Large intestine (tissue), 3 donors: ENCODE data around the gene CCR2. TPM values are rescaled to one million over a fixed set of nuclear protein-coding genes. Genes with fewer than 3 reads are reported as not detected.
"Not testable (repeated sequence)": the region's sequence is repeated elsewhere in the genome, so short reads cannot be mapped to it uniquely, and the experiment has no call there.

ENCODE experiments used
- DNase-seq, 2 donors: peaks; one replicate each; pipeline versions ENCODE4 v3.0.0 to v3.0.0-alpha.2; 2013
- H3K27ac ChIP-seq: one replicate; pipeline ENCODE4 v1.5.1; 2013; ENCODE audit warnings: low read length
- H3K27me3 ChIP-seq: 2 replicates; pipeline ENCODE4 v1.6.1; 2013; ENCODE audit warnings: low read length; ENCODE audit not compliant: control insufficient read depth, insufficient read depth
- H3K36me3 ChIP-seq: 2 replicates; pipeline ENCODE4 v1.6.1; 2013; ENCODE audit warnings: low read length; ENCODE audit not compliant: control insufficient read depth, insufficient read depth
- H3K4me1 ChIP-seq: one replicate; pipeline ENCODE4 v1.6.1; 2013; ENCODE audit warnings: low read length; ENCODE audit not compliant: control insufficient read depth, insufficient read depth
- H3K4me3 ChIP-seq: one replicate; pipeline ENCODE4 v1.5.1; 2013; ENCODE audit warnings: low read length
- H3K9me3 ChIP-seq: one replicate; pipeline ENCODE4 v1.6.1; 2013; ENCODE audit warnings: mild to moderate bottlenecking, low read depth, low read length, moderate library complexity; ENCODE audit not compliant: control insufficient read depth
- WGBS: methylation state at CpG from one replicate; pipeline ENCODE4 v1.1.5; 2013; ENCODE audit warnings: low lambda C conversion rate; ENCODE audit not compliant: insufficient coverage; 5-methylcytosine and 5-hydroxymethylcytosine counted together
- polyA plus RNA-seq: library from polyadenylated mRNA; unstranded; fragments of 120-200 nt; gene quantifications from one replicate; pipeline ENCODE4 v1.2.1, GENCODE V29; 2013

CCR2 gene
- polyA plus RNA-seq, 1 donor, result 1.3 TPM

DNA sequence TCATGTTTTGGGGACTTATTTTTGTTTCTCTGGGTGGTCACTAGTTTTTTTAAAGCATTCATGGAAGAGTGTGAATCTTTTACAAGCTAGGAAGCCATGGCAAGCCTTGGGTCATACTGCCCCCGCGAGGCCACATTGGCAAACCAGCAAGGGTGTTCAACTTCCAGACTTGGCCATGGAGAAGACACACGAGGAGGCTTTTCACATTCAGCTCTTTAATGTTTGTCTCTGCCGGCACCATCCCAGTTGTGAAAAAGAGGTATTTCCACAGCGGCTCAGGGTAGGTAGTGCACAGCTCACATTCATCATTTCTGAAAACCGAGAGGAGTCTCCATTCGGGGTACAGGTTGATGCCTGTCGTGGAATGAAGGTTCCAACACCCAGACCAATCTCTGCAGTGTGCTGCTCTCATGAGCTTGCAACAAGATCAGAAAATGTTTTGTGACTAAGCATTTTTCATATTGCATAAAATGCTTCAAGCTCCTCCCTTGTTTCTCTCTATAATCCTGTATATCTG, 24.6 kb downstream of the CCR2 start:
- Histone ChIP-seq H3K27ac (no peak overlapping the region), H3K9me3 (no peaks in the 10 kb centered on the region), H3K27me3 (peaks cover 13% of the 10 kb centered on the region), H3K4me3 (no peak overlapping the region), H3K4me1 (no peaks in the 10 kb centered on the region), H3K36me3 (no peaks in the 10 kb centered on the region)
- no CpG with 5 or more reads among the region's 8 CpGs for WGBS
- DNase-seq, result peak; percentile 41 to 45

GRCh38 chr3:46380471-46381221, 26.7 kb downstream of the CCR2 start:
- Histone ChIP-seq H3K4me3 (no peak overlapping the region), H3K4me1 (no peaks in the 10 kb centered on the region), H3K36me3 (no peaks in the 10 kb centered on the region), H3K27ac (no peak overlapping the region), H3K27me3 (no peaks in the 10 kb centered on the region), H3K9me3 (no peaks in the 10 kb centered on the region)
- no peak for DNase-seq
- no CpG with 5 or more reads among the region's 8 CpGs for WGBS

DNA sequence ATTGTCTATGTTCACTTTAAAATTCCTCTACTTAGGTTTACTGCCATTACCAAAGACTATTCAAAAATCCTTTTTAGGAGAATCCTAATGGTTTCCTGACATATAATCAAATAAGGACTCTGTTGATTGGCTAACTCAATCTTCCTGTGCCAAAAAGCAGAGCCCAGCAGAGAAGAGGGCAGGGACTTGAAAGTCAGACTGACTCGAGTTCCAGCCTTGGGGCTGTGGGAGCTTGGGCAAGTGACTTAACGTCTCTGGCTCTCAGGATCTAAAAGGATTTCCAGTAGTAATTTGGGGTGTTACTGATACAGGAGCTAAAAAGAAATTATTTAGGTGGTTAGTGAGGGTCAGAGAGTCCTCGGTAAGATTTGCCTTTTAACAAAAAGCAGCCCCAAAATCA, 27.7 kb downstream of the CCR2 start:
- WGBS, result no CpG with 5 or more reads among the region's 3 CpGs
- DNase-seq, result no peak
- Histone ChIP-seq H3K27ac (no peak overlapping the region), H3K9me3 (no peaks in the 10 kb centered on the region), H3K36me3 (no peaks in the 10 kb centered on the region), H3K4me3 (no peak overlapping the region), H3K4me1 (peaks cover 3% of the 10 kb centered on the region), H3K27me3 (no peaks in the 10 kb centered on the region)

- H3K27ac ChIP-seq, result no peak overlapping the region
- no CpG with 5 or more reads among the region's 6 CpGs for WGBS
- H3K27me3 ChIP-seq, result no peaks in the 10 kb centered on the region
- no peaks in the 10 kb centered on the region for H3K9me3 ChIP-seq
- peak in 1 of 2 donors; percentile 34 for DNase-seq
- H3K36me3 ChIP-seq, result no peaks in the 10 kb centered on the region
- peaks cover 3% of the 10 kb centered on the region for H3K4me1 ChIP-seq
- no peak overlapping the region for H3K4me3 ChIP-seq
Measured at GRCh38 chr3:46383211-46383950, 29.5 kb downstream of the CCR2 start.

GRCh38 chr3:46383951-46384330, 30.0 kb downstream of the CCR2 start:
- DNase-seq, result no peak
- no peaks in the 10 kb centered on the region for H3K9me3 ChIP-seq
- no peak overlapping the region for H3K4me3 ChIP-seq
- WGBS, result 86% methylated on average over 1 of the region's 5 CpGs
- H3K27ac ChIP-seq, result no peak overlapping the region
- no peaks in the 10 kb centered on the region for H3K27me3 ChIP-seq
- no peaks in the 10 kb centered on the region for H3K36me3 ChIP-seq
- peaks cover 3% of the 10 kb centered on the region for H3K4me1 ChIP-seq

GRCh38 chr3:46386205-46386604, 32.3 kb downstream of the CCR2 start:
- Histone ChIP-seq H3K27me3 (no peaks in the 10 kb centered on the region), H3K27ac (peak overlapping the region; percentile 11), H3K4me1 (peaks cover 3% of the 10 kb centered on the region), H3K36me3 (no peaks in the 10 kb centered on the region), H3K4me3 (no peak overlapping the region), H3K9me3 (no peaks in the 10 kb centered on the region)
- DNase-seq, result peak; percentile 85 to 89
- WGBS, result no CpG with 5 or more reads among the region's 4 CpGs

DNA sequence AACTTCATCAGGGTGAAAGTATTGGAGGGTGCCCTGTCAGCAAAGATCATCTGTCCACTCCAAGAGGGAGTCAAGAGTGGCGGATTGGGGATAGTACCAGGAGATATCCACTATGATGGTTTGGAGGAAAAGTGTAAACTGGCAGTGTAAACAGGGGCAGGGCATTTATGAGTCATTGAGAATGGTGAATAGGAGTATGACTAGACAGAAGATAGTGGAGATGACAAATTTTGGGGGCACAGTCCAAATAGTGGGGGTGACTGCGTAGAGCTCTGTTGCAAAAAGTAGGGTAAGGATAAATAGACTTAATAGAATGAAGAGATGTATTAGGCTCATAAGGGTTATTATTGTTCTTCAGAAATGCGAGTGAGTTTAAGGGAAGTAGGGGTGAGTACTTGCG, 34.9 kb downstream of the CCR2 start:
- H3K9me3 ChIP-seq, H3K4me3 ChIP-seq, H3K36me3 ChIP-seq, H3K27me3 ChIP-seq, DNase-seq, H3K27ac ChIP-seq: not testable (repeated sequence)
- H3K4me1 ChIP-seq, result peaks cover 12% of the 10 kb centered on the region
- 86% methylated on average over 1 of the region's 4 CpGs for WGBS

DNA sequence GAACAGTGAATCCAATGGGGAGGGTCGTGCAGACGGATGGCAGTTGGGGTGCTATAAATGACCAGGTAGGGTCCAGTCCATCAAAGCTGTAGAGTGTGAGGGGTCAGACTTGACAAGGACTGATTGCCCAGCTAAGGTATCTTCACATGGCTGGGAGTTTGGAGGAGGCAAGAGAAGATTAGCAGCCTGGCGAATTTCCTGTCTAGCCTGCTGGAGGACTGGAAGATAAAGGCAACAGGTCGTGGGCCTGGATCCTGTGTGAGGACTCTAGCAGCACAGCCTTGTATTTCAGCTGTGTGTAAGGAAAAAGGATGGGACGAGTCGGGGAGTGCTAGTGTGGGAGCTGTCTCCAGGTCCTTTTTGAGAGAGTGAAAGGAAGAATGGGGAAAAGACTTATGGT, 35.4 kb downstream of the CCR2 start:
- H3K27me3 ChIP-seq, result no peaks in the 10 kb centered on the region
- peaks cover 16% of the 10 kb centered on the region for H3K4me1 ChIP-seq
- no peak for DNase-seq
- no peaks in the 10 kb centered on the region for H3K9me3 ChIP-seq
- 60% methylated on average over 1 of the region's 6 CpGs for WGBS
- no peak overlapping the region for H3K4me3 ChIP-seq
- H3K36me3 ChIP-seq, result no peaks in the 10 kb centered on the region
- H3K27ac ChIP-seq, result no peak overlapping the region

- not testable (repeated sequence) for DNase-seq, H3K9me3 ChIP-seq, H3K36me3 ChIP-seq, H3K4me3 ChIP-seq, H3K27me3 ChIP-seq, H3K27ac ChIP-seq
- peaks cover 28% of the 10 kb centered on the region for H3K4me1 ChIP-seq
- WGBS, result 97% methylated on average over 4 of the region's 5 CpGs
Measured at GRCh38 chr3:46391526-46391925, 37.6 kb downstream of the CCR2 start.

DNA sequence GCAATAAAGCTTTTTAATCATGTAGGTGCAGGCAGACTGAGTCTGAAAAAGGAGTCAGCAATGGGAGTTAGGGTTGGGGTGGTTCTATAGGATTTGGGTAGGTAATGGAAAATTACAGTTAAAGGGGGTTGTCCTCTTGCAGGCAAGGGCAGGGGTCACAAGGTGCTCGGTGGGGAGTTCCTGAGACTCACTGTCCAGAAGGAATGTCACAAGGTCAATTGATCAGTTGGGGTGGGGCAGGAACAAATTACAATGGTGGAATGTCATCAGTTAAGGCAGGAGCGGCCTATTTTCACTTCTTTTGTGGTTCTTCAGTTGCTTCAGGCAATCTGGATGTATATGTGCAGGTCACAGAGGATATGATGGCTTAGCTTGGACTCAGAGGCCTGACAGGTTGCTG, 39.1 kb downstream of the CCR2 start:
- H3K27ac ChIP-seq, result peak overlapping the region; percentile 11
- no CpG with 5 or more reads among the region's 2 CpGs for whole genome bisulfite sequencing
- peaks cover 28% of the 10 kb centered on the region for H3K4me1 ChIP-seq
- H3K9me3 ChIP-seq, result no peaks in the 10 kb centered on the region
- no peaks in the 10 kb centered on the region for H3K36me3 ChIP-seq
- H3K4me3 ChIP-seq, result no peak overlapping the region
- DNase-seq, result no peak
- no peaks in the 10 kb centered on the region for H3K27me3 ChIP-seq
